Heart left ventricle (tissue), 13 donors: ENCODE results near the gene KLHL6.

ENCODE experiments used
- CTCF ChIP-seq, 12 donors: fragments of 200-600 bp; sonication (generic) in 4 of 12; IDR thresholded peaks; one replicate each; pipeline versions ENCODE4 v1.5.0 to v1.8.0; 2018 to 2022; ENCODE audit warnings: antibody characterized with exemption in 12 of 12, mild to moderate bottlenecking in 5 of 12
- POLR2A ChIP-seq, 2 donors: fragments of 450-650 bp; IDR thresholded peaks; one replicate each; pipeline ENCODE4 v1.6.1; 2017; ENCODE audit warnings: antibody characterized with exemption in 2 of 2, mild to moderate bottlenecking in 2 of 2, moderate library complexity in 2 of 2
- donor health status: ischemic (EF 13 %, LVEDD 7.1; RV severe dilation, severe dysfunction).
- donor health status: DM: no; HTN: yes; CAD: no.
- donor health status: DM: no; HTN: no; CAD: no.
- donor health status: ischemic (EF 25% LVEDD 6.9; RV normal size, moderate dysfunction).
- donor health status: ischemic (EF 25% LVEDD 5.7; RV mildly dilated, moderate dysfunction).
- donor health status: ischemic (EF 35%, LVEDD 5.7; RV mildly dilated, moderate dysfunction).
- donor health status: nonischemic (EF 11% LVEDD 7.7; RV severe dilation, severe dysfunction).
- donor health status: DM: yes; HTN: yes; CAD: no.
- donor health status: PGD.
- donor health status: ischemic (EF 29% LVEDD 5.4; RV normal size, mild dysfunction).
- donor health status: nonischemic (EF 23%, LVEDD 6.1; RV moderate dilation, normal function).

- TF ChIP-seq CTCF (IDR thresholded peaks at IDR 0.05) = no peak
- TF ChIP-seq POLR2A (IDR thresholded peaks at IDR 0.05) = no peak
Measured at GRCh38 chr3:183494341-183494740, 61.2 kb downstream of the KLHL6 start.
